Glutamatergic neuron (in vitro differentiated cells): ENCODE results near the gene VWA8. TPM values are rescaled to one million over a fixed set of nuclear protein-coding genes. Genes with fewer than 3 reads are reported as not detected.

ENCODE experiments used
- DNase-seq: peaks from one replicate; pipeline ENCODE4 v3.0.0; 2022
- H3K27ac Mint-ChIP-seq: one replicate; pipeline ENCODE4 v1.8.0; 2020; ENCODE audit warnings: mild to moderate bottlenecking, mixed read lengths, inconsistent platforms; ENCODE audit not compliant: unreplicated experiment
- H3K27me3 Mint-ChIP-seq: one replicate; pipeline ENCODE4 v1.8.0; 2020; ENCODE audit warnings: mild to moderate bottlenecking, moderate library complexity, mixed read lengths, inconsistent platforms; ENCODE audit not compliant: unreplicated experiment
- H3K36me3 Mint-ChIP-seq: one replicate; pipeline ENCODE4 v1.8.0; 2020; ENCODE audit warnings: mild to moderate bottlenecking, mixed read lengths, inconsistent platforms; ENCODE audit not compliant: unreplicated experiment
- H3K4me1 Mint-ChIP-seq: one replicate; pipeline ENCODE4 v1.8.0; 2020; ENCODE audit warnings: mild to moderate bottlenecking, low read depth, mixed read lengths, inconsistent platforms; ENCODE audit not compliant: unreplicated experiment
- H3K4me3 Mint-ChIP-seq: one replicate; pipeline ENCODE4 v1.8.0; 2020; ENCODE audit warnings: mild to moderate bottlenecking, mixed read lengths, inconsistent platforms; ENCODE audit not compliant: unreplicated experiment
- H3K9me3 Mint-ChIP-seq: one replicate; pipeline ENCODE4 v1.8.0; 2020; ENCODE audit warnings: mild to moderate bottlenecking, moderate library complexity, mixed read lengths, inconsistent platforms; ENCODE audit not compliant: unreplicated experiment
- CTCF ChIP-seq: fragments of 200-600 bp; sonication (generic); IDR thresholded peaks from one replicate; pipeline ENCODE4 v1.5.0; 2021; ENCODE audit not compliant: partially characterized antibody, unreplicated experiment
- total RNA-seq: library from RNA; stranded (reverse); fragmentation: NEBNext Ultra II Directional; extraction: Animal tissue kit (Norgen Biotek cat#: 25700); gene quantifications from one replicate; pipeline ENCODE4 v1.2.1, GENCODE V29; 2021; ENCODE audit not compliant: unreplicated experiment

The VWA8 gene
- total RNA-seq, 1 donor from 2014 or later, result 16.4 TPM

- no peak overlapping the region for H3K27ac Mint-ChIP-seq
- no peak for TF ChIP-seq CTCF
- no peak overlapping the region for H3K4me3 Mint-ChIP-seq
- peaks cover 3% of the 10 kb centered on the region for H3K4me1 Mint-ChIP-seq
- H3K27me3 Mint-ChIP-seq, result peaks cover 1% of the 10 kb centered on the region
- no peaks in the 10 kb centered on the region for H3K9me3 Mint-ChIP-seq
- H3K36me3 Mint-ChIP-seq, result no peaks in the 10 kb centered on the region
- no peak for DNase-seq
These were observed 138.3 kb downstream of the VWA8 start for GRCh38 chr13:41822560-41822959.

DNA sequence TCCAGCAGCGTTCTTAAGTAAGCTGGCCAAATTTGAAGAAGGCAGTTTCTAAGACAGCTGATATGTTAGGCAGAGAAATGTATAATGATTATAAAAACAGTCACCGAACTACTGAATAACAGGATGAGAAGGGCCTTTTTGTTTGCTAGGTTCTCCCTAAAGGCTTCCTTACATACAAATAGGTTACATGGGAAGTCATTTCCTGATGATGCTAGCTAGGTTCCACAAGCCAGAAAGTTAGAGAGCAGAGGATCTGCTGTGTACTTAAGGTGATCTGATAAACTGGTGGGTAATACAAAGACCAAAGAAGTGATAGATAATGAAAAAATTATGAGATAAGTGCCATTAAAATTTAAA lies 139.7 kb downstream of the VWA8 start:
- no peak for DNase-seq
- Mint-ChIP-seq H3K4me1 (peaks cover 3% of the 10 kb centered on the region), H3K36me3 (no peaks in the 10 kb centered on the region), H3K27me3 (peaks cover 1% of the 10 kb centered on the region), H3K4me3 (no peak overlapping the region), H3K27ac (no peak overlapping the region), H3K9me3 (no peaks in the 10 kb centered on the region)
- TF ChIP-seq CTCF, result no peak

DNA sequence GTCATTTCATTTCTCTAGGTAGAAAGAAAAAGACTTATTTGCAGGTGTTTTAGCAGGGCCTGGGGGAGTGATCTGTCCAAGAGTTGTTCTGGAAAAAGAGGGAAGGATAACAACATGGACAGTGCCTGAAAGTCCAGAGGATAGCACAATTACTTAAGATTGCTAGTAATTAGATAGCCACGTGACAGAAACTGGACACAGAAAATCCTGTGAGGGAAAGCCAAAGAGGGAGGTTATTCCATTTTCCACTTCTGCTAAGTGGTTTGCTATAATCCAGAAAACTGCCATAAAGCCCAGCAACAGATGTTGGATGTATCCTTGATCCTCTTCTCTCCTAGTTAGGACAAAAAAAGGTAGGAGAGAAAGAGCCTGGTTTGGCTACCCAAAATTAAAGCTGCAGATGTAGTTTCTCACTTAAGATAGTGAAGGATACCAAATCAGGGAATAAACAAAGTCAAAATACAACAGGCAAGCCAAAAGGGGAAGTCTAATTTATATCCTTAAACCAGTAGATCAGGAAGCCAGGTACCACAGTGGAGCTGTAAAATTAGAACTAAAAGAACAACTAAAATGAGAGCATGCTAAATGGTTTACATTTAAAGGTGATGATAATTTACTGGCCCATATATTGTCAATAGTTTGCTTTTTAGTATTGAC lies 140.2 kb downstream of the VWA8 start:
- H3K4me3 Mint-ChIP-seq, result no peak overlapping the region
- DNase-seq, result no peak
- peaks cover 5% of the 10 kb centered on the region for H3K36me3 Mint-ChIP-seq
- H3K4me1 Mint-ChIP-seq, result peaks cover 3% of the 10 kb centered on the region
- no peak overlapping the region for H3K27ac Mint-ChIP-seq
- H3K9me3 Mint-ChIP-seq, result no peaks in the 10 kb centered on the region
- TF ChIP-seq CTCF, result no peak
- H3K27me3 Mint-ChIP-seq, result peaks cover 1% of the 10 kb centered on the region

DNA sequence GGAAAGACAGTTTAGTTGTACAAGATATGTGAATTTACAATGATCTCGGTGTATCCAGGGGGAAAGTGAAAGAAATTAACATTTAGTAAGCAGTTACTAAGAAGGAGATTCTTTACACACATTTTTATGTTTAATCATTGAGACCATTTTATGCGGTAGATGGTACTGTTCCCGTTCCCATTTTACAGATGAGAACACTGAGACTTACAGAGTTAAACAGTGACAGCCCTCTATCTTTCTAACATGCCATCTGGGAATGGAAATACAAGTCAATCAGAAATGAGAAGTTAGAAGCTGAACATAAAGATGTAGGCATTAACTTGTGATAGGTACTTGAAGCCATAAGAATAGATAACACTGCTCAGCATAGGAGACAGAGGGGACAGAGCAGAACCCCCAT lies 144.9 kb downstream of the VWA8 start:
- Mint-ChIP-seq H3K9me3 (no peaks in the 10 kb centered on the region), H3K27ac (no peak overlapping the region), H3K4me1 (no peaks in the 10 kb centered on the region), H3K27me3 (peaks cover 1% of the 10 kb centered on the region), H3K4me3 (no peak overlapping the region), H3K36me3 (peaks cover 6% of the 10 kb centered on the region)
- no peak for TF ChIP-seq CTCF
- no peak for DNase-seq

GRCh38 chr13:41813426-41813825 lies 147.5 kb downstream of the VWA8 start:
- no peak for TF ChIP-seq CTCF
- no peak for DNase-seq
- Mint-ChIP-seq H3K27ac (no peak overlapping the region), H3K9me3 (no peaks in the 10 kb centered on the region), H3K36me3 (peaks cover 6% of the 10 kb centered on the region), H3K4me1 (no peaks in the 10 kb centered on the region), H3K4me3 (no peak overlapping the region), H3K27me3 (no peaks in the 10 kb centered on the region)
